T47D (cell line): ENCODE measurements around the gene RBM33.

Source experiments
- DNase-seq, 2 experiments: peaks; one replicate each; pipeline versions ENCODE4 v3.0.0 to v3.0.0-alpha.2; 2011 to 2012; ENCODE audit warnings: low read depth in 1 of 2, low spot score in 1 of 2
- JUND ChIP-seq: IDR thresholded peaks from 2 replicates; pipeline ENCODE4 v1.6.1; 2012; ENCODE audit warnings: low read depth
- in situ Hi-C: cut with HindIII; loops from 2 replicates; pipeline ENCODE4 v1.10.0; 2016; ENCODE audit warnings: low sequenced_read_pairs, low pct_unique_long_range_greater_than_20kb

The RBM33 gene

DNA sequence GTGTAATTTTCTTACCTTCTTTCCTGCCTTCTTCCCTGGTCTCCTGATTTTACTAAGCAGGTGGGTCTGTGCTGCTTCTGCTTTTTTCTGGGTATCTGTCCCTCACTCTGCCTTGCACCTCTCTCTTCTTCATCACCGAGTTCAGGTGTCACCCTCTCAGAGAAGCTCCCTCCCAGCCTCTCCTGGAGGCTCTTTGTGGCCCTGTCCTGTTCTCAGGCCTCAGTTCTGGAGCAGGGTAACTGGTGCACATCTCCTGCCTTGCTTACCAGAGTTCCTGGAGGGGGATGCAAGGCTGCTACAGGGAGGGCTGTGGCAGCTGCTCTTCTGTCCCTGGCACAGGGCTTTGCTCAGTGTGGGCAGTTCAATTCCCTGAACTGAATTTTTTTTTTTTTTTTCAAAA is 66.1 kb downstream of the RBM33 start:
- TF ChIP-seq JUND, result no peak
- DNase-seq, result no peak
- in situ Hi-C loops, result no loop called here

DNA sequence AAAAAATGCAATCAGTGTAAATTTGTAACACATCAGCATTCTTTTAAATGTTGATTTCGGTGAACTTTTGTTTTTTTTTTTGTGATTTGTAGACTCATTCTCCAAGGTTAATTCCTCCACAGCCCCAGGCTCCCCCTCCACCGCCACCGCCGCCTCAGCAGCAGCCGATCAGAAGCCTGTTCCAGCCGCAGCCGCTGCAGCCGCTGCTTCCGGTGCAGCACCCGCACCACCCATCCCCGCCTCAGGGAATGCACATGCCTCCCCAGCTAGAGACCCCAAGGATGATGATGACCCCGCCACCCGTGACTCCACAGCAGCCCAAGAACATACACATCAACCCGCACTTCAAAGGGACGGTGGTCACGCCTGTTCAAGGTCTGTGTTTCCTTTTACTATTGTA is 66.6 kb downstream of the RBM33 start:
- DNase-seq, result no peak
- in situ Hi-C loops, result no loop called here
- no peak for TF ChIP-seq JUND

GRCh38 chr7:155713384-155713783 is 68.9 kb downstream of the RBM33 start:
- in situ Hi-C loops, result no loop called here
- DNase-seq, result no peak
- no peak for TF ChIP-seq JUND

GRCh38 chr7:155714702-155715101 is 70.2 kb downstream of the RBM33 start:
- in situ Hi-C loops, result no loop called here
- no peak for TF ChIP-seq JUND
- DNase-seq, result no peak

DNA sequence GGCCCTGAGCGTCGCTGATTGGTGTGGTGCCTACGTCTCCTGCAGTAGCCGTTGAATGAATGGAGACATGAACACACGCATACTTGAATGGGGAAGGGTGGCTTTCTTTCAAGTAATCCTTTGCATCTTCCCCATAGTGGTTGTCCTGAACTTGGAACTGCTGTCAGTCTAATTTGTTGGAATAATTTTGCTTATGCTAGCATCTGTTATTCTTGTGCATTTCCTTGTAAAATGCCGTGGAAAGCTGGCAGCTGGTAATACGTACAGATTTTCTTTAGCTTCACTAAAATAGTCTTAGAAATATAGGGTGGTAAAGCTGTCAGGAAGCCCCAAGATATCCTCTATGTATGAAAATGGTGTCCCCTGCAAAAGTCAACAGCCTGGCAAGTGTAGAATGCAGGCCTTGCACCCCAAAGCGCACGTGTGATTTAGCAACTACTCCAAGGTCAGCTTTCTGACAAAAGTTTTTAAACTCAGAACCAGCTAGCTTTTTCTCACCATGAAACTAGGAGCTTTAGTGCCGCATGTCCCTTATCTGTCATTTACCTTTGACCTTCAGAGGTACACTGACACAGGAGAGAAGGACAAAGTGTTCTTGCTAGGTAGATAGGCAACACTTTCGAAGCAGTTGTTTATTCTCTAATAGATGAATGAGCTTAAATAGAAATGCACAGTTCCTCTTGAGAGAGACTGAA is 70.8 kb downstream of the RBM33 start:
- DNase-seq, result no peak
- no peak for TF ChIP-seq JUND
- in situ Hi-C loops, result no loop called here

- in situ Hi-C loops, result no loop called here
- no peak for TF ChIP-seq JUND
- no peak for DNase-seq
Observed at GRCh38 chr7:155717010-155717744, 72.7 kb downstream of the RBM33 start.

DNA sequence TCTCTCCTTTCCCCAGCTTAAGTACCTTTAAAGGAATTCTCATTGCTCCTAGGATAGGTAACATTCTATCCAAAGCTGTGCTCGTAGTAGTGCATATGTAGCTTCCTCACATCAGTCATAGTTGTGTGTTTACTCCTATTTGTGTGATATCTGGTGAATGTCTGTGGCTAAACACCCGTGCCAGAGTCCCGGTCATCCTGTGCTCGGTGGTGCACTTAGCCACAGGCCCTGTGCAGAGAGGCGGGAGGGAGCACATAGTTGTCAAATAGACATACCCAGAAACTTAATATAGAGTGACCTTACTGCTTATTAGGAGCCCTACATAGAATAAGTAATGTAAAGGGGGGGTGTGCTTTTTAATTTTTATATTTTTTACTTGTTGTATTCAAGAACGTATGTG is 76.6 kb downstream of the RBM33 start:
- in situ Hi-C loops, result no loop called here
- no peak for DNase-seq
- TF ChIP-seq JUND, result no peak

DNA sequence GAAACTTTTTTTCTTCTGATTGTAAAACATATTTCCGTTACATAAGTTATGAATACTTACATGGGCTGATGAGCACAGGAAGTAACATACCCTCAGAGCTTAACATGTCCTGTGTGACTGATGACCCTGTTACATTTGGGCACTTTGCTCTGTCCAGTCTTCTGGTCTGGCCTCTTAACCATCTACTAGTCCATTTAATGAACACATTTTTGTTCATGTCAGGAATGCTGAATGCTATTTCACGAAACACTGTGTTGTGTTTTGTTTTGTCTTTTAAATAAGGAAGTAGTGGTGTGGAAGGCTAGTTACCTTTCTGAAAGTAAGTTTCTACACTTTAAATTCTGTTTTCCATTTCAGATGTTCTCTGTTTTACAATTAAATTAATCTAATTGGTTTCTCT is 77.7 kb downstream of the RBM33 start:
- no peak for TF ChIP-seq JUND
- in situ Hi-C loops, result no loop called here

GRCh38 chr7:155722936-155723335 is 78.5 kb downstream of the RBM33 start:
- no peak for TF ChIP-seq JUND
- in situ Hi-C loops, result no loop called here
- DNase-seq, result no peak

More for the DNA sequence above, 77.7 kb downstream of the RBM33 start:
- no peak for DNase-seq

GRCh38 chr7:155724327-155725005 is 80.0 kb downstream of the RBM33 start:
- no peak for TF ChIP-seq JUND
- in situ Hi-C loops, result no loop called here
- no peak for DNase-seq

GRCh38 chr7:155725006-155725355 is 80.5 kb downstream of the RBM33 start:
- TF ChIP-seq JUND, result no peak
- in situ Hi-C loops, result no loop called here
- no peak for DNase-seq

- no peak for DNase-seq
- TF ChIP-seq JUND, result no peak
- in situ Hi-C loops, result no loop called here
Observed at GRCh38 chr7:155727616-155728015, 83.2 kb downstream of the RBM33 start.

- in situ Hi-C loops, result no loop called here
- TF ChIP-seq JUND, result no peak
Observed at GRCh38 chr7:155728116-155728515, 83.7 kb downstream of the RBM33 start.

More at GRCh38 chr7:155728116-155728515, 83.7 kb downstream of the RBM33 start:
- no peak for DNase-seq
